HG03039 (cell line): ENCODE results near the gene FMO2.

Experiments
- ATAC-seq: cut with Tn5 transposase; IDR thresholded peaks from one replicate; pipeline ENCODE4 v1.9.1; 2021; ENCODE audit warnings: mild to moderate bottlenecking, moderate library complexity; ENCODE audit not compliant: unreplicated experiment

FMO2 gene

GRCh38 chr1:171256940-171257606 is 72.0 kb downstream of the FMO2 start:
- no peak for ATAC-seq

GRCh38 chr1:171257607-171258076 is 72.5 kb downstream of the FMO2 start:
- no peak for ATAC-seq

- no peak for ATAC-seq
Observed at GRCh38 chr1:171258429-171258828, 73.3 kb downstream of the FMO2 start.

GRCh38 chr1:171258943-171259342 is 73.8 kb downstream of the FMO2 start:
- no peak for ATAC-seq
